GM15510 (cell line): Measurements from ENCODE around the gene AGTRAP.

Source experiments
- POLR2A ChIP-seq: IDR thresholded peaks from 3 replicates; pipeline ENCODE4 v1.6.1; 2011; ENCODE audit warnings: borderline replicate concordance; ENCODE audit not compliant: insufficient read length; ENCODE audit errors: extremely low read depth

Gene AGTRAP

DNA sequence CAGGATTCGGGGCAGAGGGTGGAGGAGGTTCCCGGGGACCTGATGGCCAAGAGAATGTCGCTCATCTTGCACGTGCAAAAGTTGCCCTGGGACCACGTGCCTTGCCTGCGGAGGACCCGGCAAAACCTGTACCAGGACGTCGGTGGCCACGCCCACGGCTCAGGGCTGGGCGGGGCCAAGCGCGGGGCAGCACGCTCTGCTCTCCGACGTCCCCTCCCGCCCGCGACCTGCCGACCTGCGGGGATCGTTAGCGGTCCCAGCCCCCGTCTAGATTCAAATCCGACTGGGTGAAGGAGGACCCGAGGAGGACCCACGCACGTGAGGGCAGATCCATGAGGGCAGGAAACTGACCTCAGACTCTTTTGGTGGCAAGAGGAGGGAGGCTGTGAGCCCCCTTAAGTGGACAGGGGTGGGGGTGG, 26.1 kb downstream of the AGTRAP start, which contains the start of gene C1orf167:
TSS of gene C1orf167 (plus strand) at position 206 of the 419 bp plus-strand sequence. CDS start 2,208 bp downstream, outside the sequence.
- TF ChIP-seq POLR2A = no peak

GRCh38 chr1:11764115-11764514, 28.2 kb downstream of the AGTRAP start:
- TF ChIP-seq POLR2A = no peak

DNA sequence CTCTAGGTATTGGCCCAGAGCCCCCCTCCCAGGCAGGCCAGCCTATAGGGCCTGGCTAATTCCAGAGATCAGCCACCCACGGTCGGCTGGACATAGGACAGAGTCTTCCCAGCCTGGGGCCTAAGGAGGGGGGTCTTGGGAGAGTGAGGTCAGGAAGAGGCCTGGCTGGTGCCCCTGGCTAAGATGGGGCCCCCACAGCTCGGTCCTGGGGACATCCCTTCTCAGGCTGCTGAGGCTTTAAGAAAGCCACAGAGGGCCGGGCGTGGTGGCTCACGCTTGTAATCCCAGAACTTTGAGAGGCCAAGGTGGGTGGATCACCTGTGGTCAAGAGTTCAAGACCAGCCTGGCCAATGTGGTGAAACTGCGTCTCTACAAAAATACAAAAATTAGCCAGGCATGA, 28.6 kb downstream of the AGTRAP start:
- no peak for TF ChIP-seq POLR2A

- no peak for TF ChIP-seq POLR2A
Measured at GRCh38 chr1:11765661-11766428, 29.9 kb downstream of the AGTRAP start.

GRCh38 chr1:11766429-11766776, 30.5 kb downstream of the AGTRAP start:
- no peak for TF ChIP-seq POLR2A

DNA sequence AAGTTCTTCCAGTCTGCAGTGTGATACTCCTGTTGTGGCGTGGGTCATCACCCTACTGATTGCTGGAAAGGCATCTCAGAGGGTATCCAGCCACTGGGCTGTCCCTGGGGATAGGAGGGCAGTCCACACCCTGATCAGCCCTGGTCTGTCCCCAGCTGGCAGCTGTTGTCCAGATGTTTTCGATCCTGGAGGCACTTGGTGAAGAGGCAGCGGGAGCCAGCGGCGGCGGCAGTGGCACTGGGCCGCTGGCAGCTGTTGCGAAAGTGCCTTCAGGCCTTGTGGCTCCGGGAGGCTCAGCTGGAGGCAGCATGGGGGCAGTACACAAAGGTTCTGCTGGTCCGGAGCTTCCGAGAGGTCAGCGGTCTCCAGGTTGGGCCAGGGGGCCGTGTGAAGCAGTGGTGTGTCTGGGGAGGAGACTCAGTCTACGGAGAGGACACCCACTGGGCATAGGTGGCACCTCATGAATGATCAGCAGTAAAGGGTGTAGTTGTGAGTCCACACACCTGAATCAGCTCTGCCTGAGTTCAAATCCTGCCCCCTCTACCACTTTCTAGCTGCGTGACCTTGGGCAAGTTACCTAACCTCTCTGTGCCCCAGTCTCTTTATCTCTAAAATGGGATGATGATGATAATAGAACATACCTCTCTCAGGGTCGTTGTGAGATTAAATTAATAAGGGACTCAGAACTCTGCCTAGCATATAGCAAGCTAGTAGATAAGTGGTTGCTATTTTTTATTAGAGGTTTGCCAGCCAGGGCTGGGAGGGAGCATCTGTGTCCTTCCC, 32.2 kb downstream of the AGTRAP start:
- TF ChIP-seq POLR2A = no peak

DNA sequence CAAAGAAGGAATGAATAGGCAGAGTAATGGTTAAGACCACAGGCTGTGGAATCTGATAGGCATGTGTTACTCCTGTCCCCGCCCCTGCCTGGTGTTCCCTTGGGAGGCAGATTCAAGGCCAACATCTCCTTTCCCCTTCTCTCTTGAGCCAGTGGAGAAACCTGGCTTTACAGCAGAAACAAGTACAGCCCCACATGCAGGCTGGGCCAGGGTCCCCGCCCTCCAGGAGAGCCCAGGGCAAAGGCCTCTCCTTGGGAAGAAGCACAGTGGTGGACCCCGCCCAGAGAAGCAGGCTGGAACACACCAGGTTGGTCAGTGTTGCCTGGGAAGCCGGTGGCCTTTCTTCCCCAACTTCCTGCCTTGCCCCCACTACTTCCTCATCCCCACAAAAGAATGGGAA, 32.9 kb downstream of the AGTRAP start:
- TF ChIP-seq POLR2A = no peak

DNA sequence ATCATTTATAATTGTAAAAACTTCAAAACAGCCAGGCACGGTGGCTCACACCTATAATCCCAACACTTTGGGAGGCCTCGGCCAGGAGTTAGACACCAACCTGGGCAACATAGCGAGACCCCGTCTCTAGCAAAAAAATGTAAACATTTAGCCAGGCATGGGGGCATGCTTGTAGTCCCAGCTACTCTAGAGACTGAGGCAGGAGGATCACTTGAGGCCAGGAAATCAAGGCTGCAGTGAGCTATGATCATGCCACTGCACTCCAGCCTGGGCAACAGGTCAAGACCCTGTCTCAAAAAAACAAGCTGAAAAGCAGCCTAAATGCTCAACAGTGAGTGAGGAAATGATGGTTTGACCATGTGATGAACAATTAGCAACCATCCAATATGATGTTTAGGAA, 33.3 kb downstream of the AGTRAP start:
- TF ChIP-seq POLR2A = no peak

DNA sequence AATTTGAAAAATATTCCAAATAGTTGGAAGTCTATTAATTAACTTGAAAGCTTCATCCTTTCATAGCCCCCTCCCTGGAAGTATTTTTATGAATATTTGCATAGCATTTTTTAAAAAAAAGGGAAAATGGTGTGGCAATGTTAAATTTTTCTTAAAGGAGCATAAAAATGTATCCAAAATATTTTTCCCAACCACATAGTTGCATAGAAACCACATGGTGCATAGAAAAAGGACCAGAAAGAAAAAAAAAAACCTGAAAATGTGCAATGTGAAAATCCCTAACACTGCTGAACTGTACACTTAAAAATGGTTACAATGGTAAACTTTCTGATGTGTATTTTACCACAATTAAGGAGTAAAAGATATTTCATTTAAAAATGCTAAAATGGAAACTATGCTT, 34.1 kb downstream of the AGTRAP start:
- no peak for TF ChIP-seq POLR2A

DNA sequence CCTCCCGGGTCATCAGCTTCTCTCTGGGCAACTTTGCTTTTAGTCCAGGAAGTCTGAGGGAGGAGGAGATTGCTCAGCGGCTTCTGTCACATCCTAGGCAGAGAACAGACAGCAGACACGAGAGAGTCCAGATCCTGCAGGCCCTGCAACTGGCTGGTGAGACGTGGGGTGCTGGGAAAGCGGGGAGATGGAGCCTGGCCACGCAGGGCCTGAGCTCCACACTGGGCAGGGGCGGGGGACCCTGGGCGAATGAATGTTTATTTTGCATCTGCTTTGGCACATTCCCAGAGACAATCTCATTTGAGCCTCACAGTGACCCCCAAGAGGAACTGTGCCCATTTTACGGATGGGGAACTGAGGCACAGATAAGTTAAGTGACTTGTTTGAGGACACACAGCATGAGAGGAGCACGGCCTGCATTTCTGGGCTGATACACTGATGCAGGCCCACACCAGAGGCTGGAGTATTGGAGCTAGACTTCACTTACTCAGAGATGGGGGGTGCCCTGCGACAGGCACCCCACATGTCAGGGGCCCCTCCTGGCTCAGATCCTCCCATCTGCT, 35.6 kb downstream of the AGTRAP start:
- no peak for TF ChIP-seq POLR2A

DNA sequence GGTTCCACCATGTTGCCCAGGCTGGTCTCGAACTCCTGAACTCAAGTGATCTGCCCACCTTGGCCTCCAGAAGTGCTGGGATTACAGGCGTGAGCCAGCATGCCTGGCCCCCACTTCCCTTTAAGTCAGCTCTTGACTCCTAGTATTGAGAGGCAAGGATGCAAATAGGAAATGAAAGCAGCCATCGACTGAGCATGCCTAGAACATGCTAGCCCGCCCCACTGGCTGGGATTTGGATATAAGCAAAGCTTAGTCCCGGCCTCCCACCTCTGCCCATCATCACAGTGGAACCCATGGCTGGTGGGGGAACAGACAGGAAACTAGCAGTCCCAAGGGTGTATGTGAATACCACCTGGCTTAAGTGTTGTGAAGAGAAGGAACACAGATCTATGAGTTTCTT, 36.5 kb downstream of the AGTRAP start:
- TF ChIP-seq POLR2A = no peak

- TF ChIP-seq POLR2A = no peak
Measured at GRCh38 chr1:11774753-11775152, 38.8 kb downstream of the AGTRAP start.

- TF ChIP-seq POLR2A = no peak
Measured at GRCh38 chr1:11777658-11778322, 41.9 kb downstream of the AGTRAP start.

- TF ChIP-seq POLR2A = no peak
Measured at GRCh38 chr1:11778336-11778735, 42.4 kb downstream of the AGTRAP start.
